Prostate gland (tissue), 2 donors: ENCODE results near the gene TMEM184C. TPM values are rescaled to one million over a fixed set of nuclear protein-coding genes. Genes with fewer than 3 reads are reported as not detected.

Source experiments
- DNase-seq: peaks from one replicate; pipeline ENCODE4 v3.0.0-alpha.2; 2019; ENCODE audit warnings: low spot score
- H3K27ac ChIP-seq, 2 donors: fragments of 200-600 bp; sonication (generic); 2 replicates each; pipeline ENCODE4 v1.5.1; 2017 to 2019
- H3K27me3 ChIP-seq: fragments of 200-600 bp; sonication (generic); replicated peaks from 2 replicates; pipeline ENCODE4 v1.5.1; 2019; ENCODE audit not compliant: insufficient read depth
- H3K36me3 ChIP-seq, 2 donors: fragments of 200-600 bp; sonication (generic); 1 replicate in 1 of 2; 2 replicates in 1 of 2; pipeline versions ENCODE4 v1.5.1 to v1.8.1; 2017 to 2019
- H3K4me1 ChIP-seq: fragments of 200-600 bp; sonication (generic); replicated peaks from 2 replicates; pipeline ENCODE4 v1.5.1; 2019
- H3K4me3 ChIP-seq, 2 donors: fragments of 200-600 bp; sonication (generic); 2 replicates each; pipeline ENCODE4 v1.5.1; 2017 to 2019
- H3K9me3 ChIP-seq: fragments of 200-600 bp; sonication (generic); 2 replicates; pipeline ENCODE4 v1.5.1; 2017
- POLR2A ChIP-seq: fragments of 450-650 bp; IDR thresholded peaks from one replicate; pipeline ENCODE4 v1.6.1; 2016; ENCODE audit warnings: antibody characterized with exemption, mild to moderate bottlenecking
- POLR2AphosphoS5 ChIP-seq: sonication (generic); formaldehyde crosslinking; IDR thresholded peaks from one replicate; pipeline ENCODE4 v1.6.1; 2017; ENCODE audit warnings: antibody characterized with exemption
- WGBS: methylation state at CpG from one replicate; pipeline ENCODE4 v1.1.5; 2018; 5-methylcytosine and 5-hydroxymethylcytosine counted together
- intact Hi-C: fragments of 100-400 bp; cut with DNase I; formaldehyde crosslinking; loops from one replicate; pipeline ENCODE4 v1.14.2; 2022
- total RNA-seq, 2 donors: library from RNA; depleted of rRNA; stranded (reverse); fragments of >200 nt; gene quantifications; one replicate each; pipeline ENCODE4 v1.1.0, GENCODE V29; 2016
- TF ChIP-seq, protein P1 (sequence below), 4 experiments: fragments of 200-600 bp in 2 of 4; fragments of 450-650 bp in 2 of 4; sonication (generic) in 2 of 4; IDR thresholded peaks; 1 replicate in 3 of 4; 2 replicates in 1 of 4; pipeline ENCODE4 v1.5.1; 2016 to 2019; ENCODE audit warnings: antibody characterized with exemption in 4 of 4, mild to moderate bottlenecking in 2 of 4, moderate library complexity in 2 of 4

Gene TMEM184C
- total RNA-seq, 2 donors from 2014 or later: 34.7 to 48.0 TPM

DNA sequence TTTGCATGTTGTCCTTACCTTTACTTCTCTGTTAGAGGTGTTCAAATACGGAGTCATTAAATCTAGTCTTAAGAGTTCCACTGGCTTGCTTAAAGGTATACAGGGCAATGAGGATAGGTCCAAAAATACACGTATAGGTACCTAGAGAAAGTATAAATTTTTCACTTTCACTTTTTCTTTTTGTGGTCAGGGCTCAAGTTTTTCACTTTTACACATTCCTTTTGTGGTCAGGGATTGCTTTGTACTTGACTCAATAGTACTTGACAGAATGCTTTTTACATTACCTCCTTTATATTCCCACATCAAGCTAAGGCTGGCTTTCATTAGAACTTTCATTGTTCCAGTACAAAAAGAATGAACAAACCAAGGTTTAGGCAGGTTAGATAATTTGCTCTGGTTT, 21.7 kb downstream of the TMEM184C start:
- Histone ChIP-seq H3K27ac (no peak overlapping the region), H3K4me3 (no peak overlapping the region), H3K9me3 (no peaks in the 10 kb centered on the region), H3K27me3 (no peaks in the 10 kb centered on the region), H3K36me3 (no peaks in the 10 kb centered on the region), H3K4me1 (no peaks in the 10 kb centered on the region)
- intact Hi-C loops: no loop called here
- DNase-seq: no peak
- 66% methylated on average over 2 of the region's 2 CpGs for WGBS
- TF ChIP-seq, protein P1, sequence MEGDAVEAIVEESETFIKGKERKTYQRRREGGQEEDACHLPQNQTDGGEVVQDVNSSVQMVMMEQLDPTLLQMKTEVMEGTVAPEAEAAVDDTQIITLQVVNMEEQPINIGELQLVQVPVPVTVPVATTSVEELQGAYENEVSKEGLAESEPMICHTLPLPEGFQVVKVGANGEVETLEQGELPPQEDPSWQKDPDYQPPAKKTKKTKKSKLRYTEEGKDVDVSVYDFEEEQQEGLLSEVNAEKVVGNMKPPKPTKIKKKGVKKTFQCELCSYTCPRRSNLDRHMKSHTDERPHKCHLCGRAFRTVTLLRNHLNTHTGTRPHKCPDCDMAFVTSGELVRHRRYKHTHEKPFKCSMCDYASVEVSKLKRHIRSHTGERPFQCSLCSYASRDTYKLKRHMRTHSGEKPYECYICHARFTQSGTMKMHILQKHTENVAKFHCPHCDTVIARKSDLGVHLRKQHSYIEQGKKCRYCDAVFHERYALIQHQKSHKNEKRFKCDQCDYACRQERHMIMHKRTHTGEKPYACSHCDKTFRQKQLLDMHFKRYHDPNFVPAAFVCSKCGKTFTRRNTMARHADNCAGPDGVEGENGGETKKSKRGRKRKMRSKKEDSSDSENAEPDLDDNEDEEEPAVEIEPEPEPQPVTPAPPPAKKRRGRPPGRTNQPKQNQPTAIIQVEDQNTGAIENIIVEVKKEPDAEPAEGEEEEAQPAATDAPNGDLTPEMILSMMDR (IDR thresholded peaks at IDR 0.05): no peak
- no peak for TF ChIP-seq POLR2A
- no peak for TF ChIP-seq POLR2AphosphoS5

DNA sequence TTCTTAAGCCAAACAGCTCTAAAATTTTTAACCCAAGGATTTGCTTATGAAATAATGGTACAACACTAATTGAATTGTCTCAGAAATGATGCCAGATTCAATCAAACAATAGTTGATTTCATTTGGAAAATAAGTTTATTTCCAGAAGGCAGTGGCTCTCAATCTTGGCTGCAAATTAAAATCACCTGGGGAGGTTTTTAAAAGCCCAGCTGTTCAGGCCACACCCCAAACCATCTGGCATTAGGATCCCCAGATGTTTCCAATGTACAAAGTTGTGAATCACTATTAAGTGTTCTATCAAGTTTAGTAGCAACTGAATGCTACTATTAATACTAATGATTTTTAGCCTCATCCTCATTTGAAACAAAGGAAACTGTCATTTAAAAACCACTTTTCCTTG, 22.2 kb downstream of the TMEM184C start:
- TF ChIP-seq POLR2A: no peak
- TF ChIP-seq, protein P1 (IDR thresholded peaks at IDR 0.05): no peak
- no peak for TF ChIP-seq POLR2AphosphoS5
- no peaks in the 10 kb centered on the region for H3K36me3 ChIP-seq
- no peak for DNase-seq
- no peaks in the 10 kb centered on the region for H3K4me1 ChIP-seq
- no peaks in the 10 kb centered on the region for H3K27me3 ChIP-seq
- H3K4me3 ChIP-seq: no peak overlapping the region
- intact Hi-C loops: no loop called here
- no peaks in the 10 kb centered on the region for H3K9me3 ChIP-seq
- H3K27ac ChIP-seq: no peak overlapping the region

DNA sequence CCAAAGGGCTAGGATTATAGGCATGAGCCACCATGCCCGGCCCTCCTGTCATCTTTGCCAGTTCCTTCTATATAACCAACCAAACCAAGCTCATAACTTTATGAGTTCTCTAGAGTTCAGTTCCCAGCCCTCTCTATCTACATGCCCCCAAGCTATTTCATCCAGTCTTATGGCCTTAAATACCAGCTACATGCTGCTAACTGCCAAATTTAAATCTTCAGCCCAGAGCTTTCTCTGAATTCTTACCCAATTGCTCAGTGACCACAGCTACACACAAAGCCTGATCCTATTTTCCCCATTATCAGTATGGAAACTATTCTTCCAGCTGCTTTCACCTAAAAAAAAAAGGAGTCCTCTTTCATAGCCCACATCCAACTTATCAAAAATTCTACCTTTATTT, 23.1 kb downstream of the TMEM184C start:
- H3K4me1 ChIP-seq: no peaks in the 10 kb centered on the region
- WGBS: 96% methylated on average over 1 of the region's 1 CpG
- intact Hi-C loops: no loop called here
- DNase-seq: no peak
- no peak overlapping the region for H3K4me3 ChIP-seq
- TF ChIP-seq, protein P1 (IDR thresholded peaks at IDR 0.05): no peak
- no peak for TF ChIP-seq POLR2A
- no peak for TF ChIP-seq POLR2AphosphoS5
- H3K27ac ChIP-seq: no peak overlapping the region
- no peaks in the 10 kb centered on the region for H3K27me3 ChIP-seq
- H3K36me3 ChIP-seq: no peaks in the 10 kb centered on the region
- H3K9me3 ChIP-seq: no peaks in the 10 kb centered on the region

DNA sequence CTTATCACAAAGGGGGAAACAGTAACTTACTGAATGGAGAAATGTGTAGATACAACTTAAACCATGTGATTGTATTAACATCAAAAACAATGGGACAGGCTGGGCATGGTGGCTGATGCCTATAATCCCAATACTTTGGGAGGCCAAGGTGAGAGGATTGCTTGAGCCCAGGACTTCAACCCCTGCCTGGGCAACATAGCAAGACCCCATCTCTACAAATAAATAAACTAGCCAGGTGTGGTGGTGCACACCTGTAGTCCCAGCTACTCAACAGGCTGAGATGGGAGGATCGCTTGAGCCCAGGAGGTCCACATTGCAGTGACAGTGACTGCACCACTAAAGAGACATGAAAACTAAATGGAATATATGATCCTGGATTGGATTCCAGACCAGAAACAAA, 26.4 kb downstream of the TMEM184C start:
- no peaks in the 10 kb centered on the region for H3K9me3 ChIP-seq
- H3K36me3 ChIP-seq: no peaks in the 10 kb centered on the region
- 100% methylated on average over 1 of the region's 1 CpG for WGBS
- no peak for DNase-seq
- TF ChIP-seq, protein P1 (IDR thresholded peaks at IDR 0.05): no peak
- H3K27ac ChIP-seq: no peak overlapping the region
- no peaks in the 10 kb centered on the region for H3K27me3 ChIP-seq
- intact Hi-C loops: no loop called here
- H3K4me3 ChIP-seq: no peak overlapping the region
- no peaks in the 10 kb centered on the region for H3K4me1 ChIP-seq

DNA sequence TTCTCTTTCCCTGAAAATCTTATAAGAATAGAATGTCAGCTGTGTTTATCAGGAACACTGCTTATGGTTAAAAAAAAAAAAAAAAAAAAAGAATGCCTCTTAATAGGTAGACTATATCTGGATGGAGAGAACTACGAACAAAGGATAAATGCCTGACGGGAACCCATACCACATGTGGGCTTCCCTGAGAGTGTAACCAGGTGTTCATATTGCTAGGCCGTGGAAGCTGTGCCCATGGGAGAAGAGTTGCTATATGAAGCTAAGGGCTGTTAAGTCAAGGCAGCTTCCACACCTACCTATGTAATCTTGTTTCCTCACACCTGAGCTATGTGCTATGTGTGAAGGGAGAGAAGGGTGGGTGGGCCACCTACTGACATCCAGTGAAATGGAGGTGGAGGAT, 27.3 kb downstream of the TMEM184C start:
- Histone ChIP-seq H3K9me3 (no peaks in the 10 kb centered on the region), H3K27me3 (no peaks in the 10 kb centered on the region)

More for the DNA sequence above, 27.3 kb downstream of the TMEM184C start:
- Histone ChIP-seq H3K27ac (no peak overlapping the region), H3K4me3 (no peak overlapping the region), H3K4me1 (no peaks in the 10 kb centered on the region), H3K36me3 (no peaks in the 10 kb centered on the region)
- TF ChIP-seq POLR2A (no peak), POLR2AphosphoS5 (no peak)
- TF ChIP-seq, protein P1 (IDR thresholded peaks at IDR 0.05): no peak
- intact Hi-C loops: no loop called here
- 91% methylated on average over 3 of the region's 3 CpGs for WGBS
- DNase-seq: no peak
